Thyroid gland (tissue), 4 donors: ENCODE measurements around the gene BICRA.

Experiments used
- POLR2A ChIP-seq, 2 donors: fragments of 450-650 bp; IDR thresholded peaks; one replicate each; pipeline ENCODE4 v1.6.1; 2017; ENCODE audit warnings: antibody characterized with exemption in 2 of 2, mild to moderate bottlenecking in 2 of 2, moderate library complexity in 1 of 2
- TF ChIP-seq, protein P1 (sequence below), 6 experiments: fragments of 200-600 bp in 3 of 6; fragments of 450-650 bp in 3 of 6; sonication (generic) in 3 of 6; IDR thresholded peaks; one replicate each; pipeline ENCODE4 v1.5.1; 2016 to 2019; ENCODE audit warnings: antibody characterized with exemption in 6 of 6, mild to moderate bottlenecking in 2 of 6, inconsistent platforms in 1 of 6, moderate library complexity in 1 of 6

DNA sequence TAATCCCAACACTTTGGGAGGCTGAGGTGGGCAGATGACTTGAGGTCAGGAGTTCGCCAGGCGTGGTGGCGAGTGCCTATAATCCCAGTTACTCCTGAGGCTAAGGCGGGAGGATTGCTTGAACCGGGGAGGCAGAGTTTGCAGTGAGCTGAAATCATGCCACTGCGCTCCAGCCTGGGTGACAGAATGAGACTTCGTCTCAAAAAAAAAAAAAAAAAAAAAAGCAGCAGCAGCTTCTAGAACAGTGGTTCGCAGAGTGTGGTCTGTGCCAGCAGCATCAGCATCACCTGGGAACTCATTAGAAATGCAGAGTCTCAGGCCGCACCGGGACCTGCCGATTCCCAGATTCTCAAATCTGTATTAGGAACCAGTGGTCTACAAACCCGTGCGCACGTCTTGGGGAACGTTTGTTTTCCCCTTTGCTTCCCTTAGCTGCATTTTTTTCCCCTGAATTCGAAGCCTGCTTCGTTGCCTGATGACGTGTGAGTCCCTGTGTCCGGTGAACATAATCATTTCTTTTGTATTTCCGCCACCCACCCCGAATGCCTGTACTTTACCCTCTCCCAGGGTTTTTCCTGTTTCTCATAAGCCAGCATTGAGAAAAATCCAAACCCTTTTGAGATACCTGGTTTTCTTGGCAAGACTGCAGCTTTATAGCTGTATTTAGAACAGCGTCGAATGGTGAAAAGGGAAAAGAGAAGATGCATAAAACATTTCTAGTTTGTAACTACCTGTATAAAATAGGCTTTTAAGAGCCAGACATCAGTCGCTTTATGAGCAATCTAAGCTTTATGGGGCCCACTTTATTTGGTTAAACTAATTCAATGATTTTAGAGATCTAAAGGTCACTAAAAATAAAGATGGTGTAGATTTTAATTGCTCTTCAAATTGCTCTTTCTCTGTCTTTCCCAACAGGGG, 49.8 kb downstream of the BICRA start:
- TF ChIP-seq, protein P1, sequence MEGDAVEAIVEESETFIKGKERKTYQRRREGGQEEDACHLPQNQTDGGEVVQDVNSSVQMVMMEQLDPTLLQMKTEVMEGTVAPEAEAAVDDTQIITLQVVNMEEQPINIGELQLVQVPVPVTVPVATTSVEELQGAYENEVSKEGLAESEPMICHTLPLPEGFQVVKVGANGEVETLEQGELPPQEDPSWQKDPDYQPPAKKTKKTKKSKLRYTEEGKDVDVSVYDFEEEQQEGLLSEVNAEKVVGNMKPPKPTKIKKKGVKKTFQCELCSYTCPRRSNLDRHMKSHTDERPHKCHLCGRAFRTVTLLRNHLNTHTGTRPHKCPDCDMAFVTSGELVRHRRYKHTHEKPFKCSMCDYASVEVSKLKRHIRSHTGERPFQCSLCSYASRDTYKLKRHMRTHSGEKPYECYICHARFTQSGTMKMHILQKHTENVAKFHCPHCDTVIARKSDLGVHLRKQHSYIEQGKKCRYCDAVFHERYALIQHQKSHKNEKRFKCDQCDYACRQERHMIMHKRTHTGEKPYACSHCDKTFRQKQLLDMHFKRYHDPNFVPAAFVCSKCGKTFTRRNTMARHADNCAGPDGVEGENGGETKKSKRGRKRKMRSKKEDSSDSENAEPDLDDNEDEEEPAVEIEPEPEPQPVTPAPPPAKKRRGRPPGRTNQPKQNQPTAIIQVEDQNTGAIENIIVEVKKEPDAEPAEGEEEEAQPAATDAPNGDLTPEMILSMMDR (IDR thresholded peaks at IDR 0.05), result no peak
- TF ChIP-seq POLR2A (IDR thresholded peaks at IDR 0.05), result no peak
